GM23338 (cell line): ENCODE results near the gene PITPNC1. TPM values are rescaled to one million over a fixed set of nuclear protein-coding genes. Genes with fewer than 3 reads are reported as not detected.

Experiments
- ATAC-seq: fragments of 200-7000 bp; cut with Tn5 transposase; 3 replicates; pipeline ENCODE4 v1.9.1; 2020
- DNase-seq: peaks from one replicate; pipeline ENCODE4 v3.0.0-alpha.2; 2015; ENCODE audit warnings: low spot score
- H2AFZ ChIP-seq: fragments of 200-600 bp; sonication (generic); 2 replicates; pipeline ENCODE4 v1.8.0; 2016; ENCODE audit warnings: antibody characterized with exemption, mild to moderate bottlenecking, moderate library complexity
- H3F3A ChIP-seq: fragments of 200-600 bp; sonication (generic); replicated peaks from 2 replicates; pipeline ENCODE4 v1.8.0; 2017; ENCODE audit warnings: antibody characterized with exemption, mixed run types, low read depth
- H3K27ac ChIP-seq: fragments of 200-600 bp; sonication (generic); 2 replicates; pipeline ENCODE4 v1.6.1; 2016; ENCODE audit warnings: low read depth
- H3K27me3 ChIP-seq: fragments of 200-600 bp; sonication (generic); 2 replicates; pipeline ENCODE4 v1.8.0; 2016; ENCODE audit warnings: mild to moderate bottlenecking, mixed run types, moderate library complexity; ENCODE audit not compliant: insufficient read depth
- H3K36me3 ChIP-seq: fragments of 200-600 bp; sonication (generic); 2 replicates; pipeline ENCODE4 v1.8.0; 2016; ENCODE audit warnings: mild to moderate bottlenecking; ENCODE audit not compliant: insufficient read depth
- H3K4me1 ChIP-seq: fragments of 200-600 bp; sonication (generic); 2 replicates; pipeline ENCODE4 v1.8.0; 2016; ENCODE audit warnings: mild to moderate bottlenecking, moderate library complexity; ENCODE audit not compliant: insufficient read depth
- H3K4me2 ChIP-seq: fragments of 200-600 bp; sonication (generic); 2 replicates; pipeline ENCODE4 v1.7.1; 2017; ENCODE audit warnings: mixed run types
- H3K4me3 ChIP-seq: fragments of 200-600 bp; sonication (generic); 2 replicates; pipeline ENCODE4 v1.6.1; 2016; ENCODE audit warnings: mixed run types
- H3K79me2 ChIP-seq: fragments of 200-600 bp; sonication (generic); replicated peaks from 2 replicates; pipeline ENCODE4 v1.8.0; 2017; ENCODE audit warnings: mild to moderate bottlenecking; ENCODE audit not compliant: insufficient read depth
- H3K9me2 ChIP-seq: fragments of 200-600 bp; sonication (generic); 2 replicates; pipeline ENCODE4 v1.8.0; 2017; ENCODE audit not compliant: insufficient read depth
- H4K20me1 ChIP-seq: fragments of 200-600 bp; sonication (generic); replicated peaks from 2 replicates; pipeline ENCODE4 v1.8.0; 2017; ENCODE audit warnings: mild to moderate bottlenecking; ENCODE audit not compliant: insufficient read depth
- H3K27ac Mint-ChIP-seq: 2 replicates; pipeline ENCODE4 v1.8.0; 2020; ENCODE audit warnings: inconsistent platforms, mild to moderate bottlenecking, moderate library complexity, mixed read lengths
- H3K27me3 Mint-ChIP-seq: 3 replicates; pipeline ENCODE4 v1.8.0; 2022; ENCODE audit warnings: low read depth, mild to moderate bottlenecking, moderate library complexity, mixed read lengths, inconsistent platforms; ENCODE audit not compliant: insufficient read depth, poor library complexity
- H3K36me3 Mint-ChIP-seq: 3 replicates; pipeline ENCODE4 v1.8.0; 2021; ENCODE audit warnings: low read depth, mild to moderate bottlenecking, inconsistent platforms, moderate library complexity, mixed read lengths
- H3K4me1 Mint-ChIP-seq: 3 replicates; pipeline ENCODE4 v1.8.0; 2020; ENCODE audit warnings: mild to moderate bottlenecking, inconsistent platforms, mixed read lengths
- H3K4me3 Mint-ChIP-seq: 3 replicates; pipeline ENCODE4 v1.8.0; 2021; ENCODE audit warnings: moderate library complexity, mild to moderate bottlenecking, inconsistent platforms, mixed read lengths
- H3K9me3 Mint-ChIP-seq: 3 replicates; pipeline ENCODE4 v1.8.0; 2020; ENCODE audit warnings: moderate library complexity, mild to moderate bottlenecking, inconsistent platforms, mixed read lengths
- CREB1 ChIP-seq: fragments of 250-450 bp; sonication (Bioruptor Pico); IDR thresholded peaks from 2 replicates; pipeline ENCODE4 v1.5.0; 2020; ENCODE audit warnings: low read depth, mild to moderate bottlenecking, moderate library complexity
- CTCF ChIP-seq, 2 experiments: fragments of 200-600 bp in 1 of 2; sonication (generic) in 1 of 2; conservative IDR thresholded peaks; 2 replicates each; pipeline versions ENCODE4 v1.5.1 to v1.6.1; 2016 to 2017; ENCODE audit warnings: antibody characterized with exemption in 2 of 2, low read depth in 2 of 2, mild to moderate bottlenecking in 2 of 2, moderate library complexity in 1 of 2
- ETS1 ChIP-seq: IDR thresholded peaks from 2 replicates; pipeline ENCODE4 v1.6.1; 2016; ENCODE audit warnings: antibody characterized with exemption
- EZH2 ChIP-seq: fragments of 200-600 bp; sonication (generic); IDR thresholded peaks from one replicate; pipeline ENCODE4 v1.8.0; 2017; ENCODE audit warnings: antibody characterized with exemption, mild to moderate bottlenecking, low read depth; ENCODE audit not compliant: unreplicated experiment
- EZH2phosphoT487 ChIP-seq: fragments of 200-600 bp; sonication (generic); IDR thresholded peaks from one replicate; pipeline ENCODE4 v1.8.1; 2018; ENCODE audit warnings: antibody characterized with exemption; ENCODE audit not compliant: unreplicated experiment
- JUNB ChIP-seq: IDR thresholded peaks from one replicate; pipeline ENCODE4 v1.6.1; 2016; ENCODE audit warnings: antibody characterized with exemption; ENCODE audit not compliant: unreplicated experiment
- NANOG ChIP-seq: IDR thresholded peaks from 2 replicates; pipeline ENCODE4 v1.6.1; 2016; ENCODE audit warnings: antibody characterized with exemption, borderline replicate concordance
- POLR2AphosphoS5 ChIP-seq: IDR thresholded peaks from 2 replicates; pipeline ENCODE4 v1.6.1; 2016; ENCODE audit warnings: antibody characterized with exemption, low read depth
- STAT1 ChIP-seq: IDR thresholded peaks from one replicate; pipeline ENCODE4 v1.6.1; 2016; ENCODE audit warnings: antibody characterized with exemption; ENCODE audit not compliant: unreplicated experiment
- ZNF114 ChIP-seq: fragments of 250-450 bp; sonication (Bioruptor Pico); IDR thresholded peaks from 2 replicates; pipeline ENCODE4 v1.5.0; 2020; ENCODE audit warnings: mild to moderate bottlenecking, moderate library complexity
- ZNF331 ChIP-seq: fragments of 250-450 bp; sonication (Bioruptor Pico); IDR thresholded peaks from 2 replicates; pipeline ENCODE4 v1.5.0; 2020; ENCODE audit warnings: low read depth, mild to moderate bottlenecking, moderate library complexity
- ZNF462 ChIP-seq: fragments of 250-450 bp; sonication (Bioruptor Pico); IDR thresholded peaks from 2 replicates; pipeline ENCODE4 v1.5.0; 2020; ENCODE audit warnings: mild to moderate bottlenecking, moderate library complexity
- polyA plus RNA-seq: library from polyadenylated mRNA; unstranded; fragments of >200 nt; fragmentation: Nextera tagmentation; extraction: Ambion mirVana; gene quantifications from 2 replicates; pipeline ENCODE4 v1.2.1, GENCODE V29; 2016
- total RNA-seq: library from RNA; depleted of rRNA; stranded (reverse); fragments of >200 nt; shearing (Covaris generic); gene quantifications from 2 replicates; pipeline ENCODE4 v1.2.3, GENCODE V29; 2014

Gene PITPNC1
- total and polyA plus RNA-seq, 2 experiments from 2014 or later, result 23.0 to 32.6 TPM

- Histone ChIP-seq H2AFZ (no peak overlapping the region), H4K20me1 (peaks cover 4% of the 10 kb centered on the region; the same call in 1 of the 2 replicates), H3K9me2 (no peaks in the 10 kb centered on the region), H3K79me2 (no peaks in the 10 kb centered on the region), H3K27ac (no peak overlapping the region), H3K36me3 (no peaks in the 10 kb centered on the region), H3F3A (no peaks in the 10 kb centered on the region), H3K4me2 (no peak overlapping the region), H3K27me3 (no peaks in the 10 kb centered on the region), H3K4me1 (peaks cover 13% of the 10 kb centered on the region), H3K4me3 (no peak overlapping the region)
- TF ChIP-seq JUNB (no peak), ZNF114 (CRISPR knock-in tag) (no peak), STAT1 (no peak), NANOG (no peak), ZNF462 (CRISPR knock-in tag) (no peak), CTCF (conservative IDR thresholded peaks at IDR 0.05; ENCODE audit: low read depth in 2 of 2) (no peak), ZNF331 (CRISPR knock-in tag) (no peak), CREB1 (CRISPR knock-in tag) (no peak), EZH2phosphoT487 (no peak), POLR2AphosphoS5 (no peak), ETS1 (no peak), EZH2 (no peak)
- no peaks in the 10 kb centered on the region for H3K9me3 Mint-ChIP-seq
- H3K27ac Mint-ChIP-seq, result no peak overlapping the region
- H3K36me3 Mint-ChIP-seq, result peaks cover 9% of the 10 kb centered on the region
- H3K4me1 Mint-ChIP-seq, result peaks cover 20% of the 10 kb centered on the region
- H3K27me3 Mint-ChIP-seq, result peaks cover 3% of the 10 kb centered on the region
- DNase-seq, result peak; percentile 19
- no peak for ATAC-seq
- H3K4me3 Mint-ChIP-seq, result no peak overlapping the region
These were observed 261.0 kb downstream of the PITPNC1 start for GRCh38 chr17:67637901-67638641.
